ENCODE measurements around the gene MMP15. TPM values are rescaled to one million over a fixed set of nuclear protein-coding genes. Genes with fewer than 3 reads are reported as not detected.
A peak's percentile ranks its signal among the peaks of the same experiment; 100 is the strongest.

Gene MMP15
- total RNA-seq, 1 donor, result 9.4 TPM

- no peak for TF ChIP-seq CTCF (IDR thresholded peaks at IDR 0.05; ENCODE audit: extremely low read depth, low read depth, low read length)
- DNase-seq (ENCODE audit: insufficient read length, low spot score, missing footprints), result peak; percentile 43
- H3K79me2 ChIP-seq (ENCODE audit: insufficient read depth, low read length), result peaks cover 2% of the 10 kb centered on the region
- no peaks in the 10 kb centered on the region for H3K4me1 ChIP-seq (ENCODE audit: insufficient read depth, low read length)
- H3K27ac ChIP-seq (ENCODE audit: low read depth, low read length), result no peak overlapping the region
- H3K4me2 ChIP-seq (ENCODE audit: insufficient read depth, low read length), result no peak overlapping the region
- H3K4me3 ChIP-seq (ENCODE audit: insufficient read depth, low read length), result no peak overlapping the region
- peaks cover 10% of the 10 kb centered on the region for H3K27me3 ChIP-seq (ENCODE audit: insufficient read depth, low read length)
- H4K20me1 ChIP-seq (ENCODE audit: insufficient read depth, low read length), result peaks cover 23% of the 10 kb centered on the region
- H3K36me3 ChIP-seq (ENCODE audit: insufficient read depth, low read length), result peaks cover 17% of the 10 kb centered on the region
- H2AFZ ChIP-seq (ENCODE audit: low read length), result no peak overlapping the region
- H3K9me3 ChIP-seq (ENCODE audit: low read depth, low read length), result no peaks in the 10 kb centered on the region
These were observed 33.9 kb upstream of the MMP15 start for GRCh38 chr16:57991551-57992059.

- no peak overlapping the region for H3K4me2 ChIP-seq (ENCODE audit: insufficient read depth, low read length)
These were observed 33.5 kb upstream of the MMP15 start for GRCh38 chr16:57992084-57992483.

GRCh38 chr16:57993438-57993837 is 32.1 kb upstream of the MMP15 start:
- H2AFZ ChIP-seq (ENCODE audit: low read length), result no peak overlapping the region
- peaks cover 31% of the 10 kb centered on the region for H4K20me1 ChIP-seq (ENCODE audit: insufficient read depth, low read length)
- H3K4me3 ChIP-seq (ENCODE audit: insufficient read depth, low read length), result no peak overlapping the region
- no peaks in the 10 kb centered on the region for H3K27me3 ChIP-seq (ENCODE audit: insufficient read depth, low read length)
- no peak for TF ChIP-seq CTCF (IDR thresholded peaks at IDR 0.05; ENCODE audit: extremely low read depth, low read depth, low read length)
- no peak overlapping the region for H3K27ac ChIP-seq (ENCODE audit: low read depth, low read length)
- peaks cover 35% of the 10 kb centered on the region for H3K36me3 ChIP-seq (ENCODE audit: insufficient read depth, low read length)
- peak; percentile 35 for DNase-seq (ENCODE audit: insufficient read length, low spot score, missing footprints)
- H3K79me2 ChIP-seq (ENCODE audit: insufficient read depth, low read length), result peaks cover 7% of the 10 kb centered on the region
- no peaks in the 10 kb centered on the region for H3K9me3 ChIP-seq (ENCODE audit: low read depth, low read length)
- no peak overlapping the region for H3K4me2 ChIP-seq (ENCODE audit: insufficient read depth, low read length)
- H3K4me1 ChIP-seq (ENCODE audit: insufficient read depth, low read length), result no peaks in the 10 kb centered on the region

More at GRCh38 chr16:57992084-57992483, 33.5 kb upstream of the MMP15 start:
- H3K9me3 ChIP-seq (ENCODE audit: low read depth, low read length), result no peaks in the 10 kb centered on the region
- H3K36me3 ChIP-seq (ENCODE audit: insufficient read depth, low read length), result peaks cover 22% of the 10 kb centered on the region
- peaks cover 23% of the 10 kb centered on the region for H4K20me1 ChIP-seq (ENCODE audit: insufficient read depth, low read length)
- DNase-seq (ENCODE audit: insufficient read length, low spot score, missing footprints), result peak; percentile 54
- H2AFZ ChIP-seq (ENCODE audit: low read length), result no peak overlapping the region
- no peak for TF ChIP-seq CTCF (IDR thresholded peaks at IDR 0.05; ENCODE audit: extremely low read depth, low read depth, low read length)
- H3K79me2 ChIP-seq (ENCODE audit: insufficient read depth, low read length), result peaks cover 2% of the 10 kb centered on the region
- H3K4me1 ChIP-seq (ENCODE audit: insufficient read depth, low read length), result no peaks in the 10 kb centered on the region
- H3K27ac ChIP-seq (ENCODE audit: low read depth, low read length), result no peak overlapping the region
- peaks cover 5% of the 10 kb centered on the region for H3K27me3 ChIP-seq (ENCODE audit: insufficient read depth, low read length)
- H3K4me3 ChIP-seq (ENCODE audit: insufficient read depth, low read length), result no peak overlapping the region

- H3K4me3 ChIP-seq (ENCODE audit: insufficient read depth, low read length), result no peak overlapping the region
- H3K79me2 ChIP-seq (ENCODE audit: insufficient read depth, low read length), result peaks cover 12% of the 10 kb centered on the region
- H3K27me3 ChIP-seq (ENCODE audit: insufficient read depth, low read length), result no peaks in the 10 kb centered on the region
- H3K9me3 ChIP-seq (ENCODE audit: low read depth, low read length), result no peaks in the 10 kb centered on the region
- peaks cover 35% of the 10 kb centered on the region for H3K36me3 ChIP-seq (ENCODE audit: insufficient read depth, low read length)
- no peak for TF ChIP-seq CTCF (IDR thresholded peaks at IDR 0.05; ENCODE audit: extremely low read depth, low read depth, low read length)
- no peak overlapping the region for H2AFZ ChIP-seq (ENCODE audit: low read length)
- no peak overlapping the region for H3K4me2 ChIP-seq (ENCODE audit: insufficient read depth, low read length)
- DNase-seq (ENCODE audit: insufficient read length, low spot score, missing footprints), result peak; percentile 25
- H4K20me1 ChIP-seq (ENCODE audit: insufficient read depth, low read length), result peaks cover 33% of the 10 kb centered on the region
- peaks cover 2% of the 10 kb centered on the region for H3K4me1 ChIP-seq (ENCODE audit: insufficient read depth, low read length)
- no peak overlapping the region for H3K27ac ChIP-seq (ENCODE audit: low read depth, low read length)
These were observed 31.7 kb upstream of the MMP15 start for GRCh38 chr16:57993897-57994296.
